ENCODE data around the gene ZNF521.
A peak's percentile ranks its signal among the peaks of the same experiment; 100 is the strongest.
"Not testable (repeated sequence)": the region's sequence is repeated elsewhere in the genome, so short reads cannot be mapped to it uniquely, and the experiment has no call there.

Gene ZNF521

GRCh38 chr18:25281556-25281955 is 70.4 kb downstream of the ZNF521 start:
- no peak for TF ChIP-seq CTCF (conservative IDR thresholded peaks at IDR 0.05; ENCODE audit: control insufficient read depth, insufficient read depth, low read depth, low read length)
- no peak for DNase-seq (ENCODE audit: low read depth)
- no peak overlapping the region for H3K4me3 ChIP-seq (ENCODE audit: control insufficient read depth, low read depth, low read length)

GRCh38 chr18:25279961-25280360 is 72.0 kb downstream of the ZNF521 start:
- no peak overlapping the region for H3K4me3 ChIP-seq (ENCODE audit: control insufficient read depth, low read depth, low read length)
- DNase-seq (ENCODE audit: low read depth), result no peak
- no peak for TF ChIP-seq CTCF (conservative IDR thresholded peaks at IDR 0.05; ENCODE audit: control insufficient read depth, insufficient read depth, low read depth, low read length)

- no peak for DNase-seq (ENCODE audit: low read depth)
- H3K4me3 ChIP-seq (ENCODE audit: control insufficient read depth, low read depth, low read length), result no peak overlapping the region
- TF ChIP-seq CTCF (conservative IDR thresholded peaks at IDR 0.05; ENCODE audit: control insufficient read depth, insufficient read depth, low read depth, low read length), result no peak
These were observed 72.4 kb downstream of the ZNF521 start for GRCh38 chr18:25279556-25279955.

GRCh38 chr18:25279133-25279532 is 72.8 kb downstream of the ZNF521 start:
- peak; percentile 57 for DNase-seq (ENCODE audit: low read depth)
- no peak for TF ChIP-seq CTCF (conservative IDR thresholded peaks at IDR 0.05; ENCODE audit: control insufficient read depth, insufficient read depth, low read depth, low read length)
- no peak overlapping the region for H3K4me3 ChIP-seq (ENCODE audit: control insufficient read depth, low read depth, low read length)

- no peak overlapping the region for H3K4me3 ChIP-seq (ENCODE audit: control insufficient read depth, low read depth, low read length)
These were observed 73.6 kb downstream of the ZNF521 start for GRCh38 chr18:25278394-25278793.

GRCh38 chr18:25275412-25276001 is 76.5 kb downstream of the ZNF521 start:
- TF ChIP-seq CTCF (conservative IDR thresholded peaks at IDR 0.05; ENCODE audit: control insufficient read depth, insufficient read depth, low read depth, low read length), result no peak
- H3K4me3 ChIP-seq (ENCODE audit: control insufficient read depth, low read depth, low read length), result no peak overlapping the region
- DNase-seq (ENCODE audit: low read depth), result no peak

More at GRCh38 chr18:25278394-25278793, 73.6 kb downstream of the ZNF521 start:
- no peak for DNase-seq (ENCODE audit: low read depth)
- TF ChIP-seq CTCF (conservative IDR thresholded peaks at IDR 0.05; ENCODE audit: control insufficient read depth, insufficient read depth, low read depth, low read length), result no peak

- no peak for DNase-seq (ENCODE audit: low read depth)
- TF ChIP-seq CTCF (conservative IDR thresholded peaks at IDR 0.05; ENCODE audit: control insufficient read depth, insufficient read depth, low read depth, low read length), result no peak
- H3K4me3 ChIP-seq (ENCODE audit: control insufficient read depth, low read depth, low read length), result no peak overlapping the region
These were observed 77.0 kb downstream of the ZNF521 start for GRCh38 chr18:25274926-25275325.

- H3K4me3 ChIP-seq (ENCODE audit: control insufficient read depth, low read depth, low read length); DNase-seq (ENCODE audit: low read depth): not testable (repeated sequence)
These were observed 84.9 kb downstream of the ZNF521 start for GRCh38 chr18:25266931-25267527.

Measured in fibroblast of mammary gland (primary cell).